Gastroesophageal sphincter (tissue), 3 donors: ENCODE measurements around the gene ZDHHC15.

Experiments
- CTCF ChIP-seq, 4 experiments: fragments of 200-600 bp in 2 of 4; fragments of 450-650 bp in 2 of 4; sonication (generic) in 1 of 4; IDR thresholded peaks; one replicate each; pipeline ENCODE4 v1.5.1; 2017 to 2019; ENCODE audit warnings: antibody characterized with exemption in 4 of 4, mild to moderate bottlenecking in 2 of 4, moderate library complexity in 2 of 4
- EP300 ChIP-seq: sonication (generic); formaldehyde crosslinking; IDR thresholded peaks from one replicate; pipeline ENCODE4 v1.6.1; 2017; ENCODE audit warnings: antibody characterized with exemption, mild to moderate bottlenecking
- POLR2A ChIP-seq, 2 donors: fragments of 450-650 bp; IDR thresholded peaks; one replicate each; pipeline ENCODE4 v1.6.1; 2017; ENCODE audit warnings: antibody characterized with exemption in 2 of 2, mild to moderate bottlenecking in 2 of 2, moderate library complexity in 1 of 2
- POLR2AphosphoS5 ChIP-seq: sonication (generic); formaldehyde crosslinking; IDR thresholded peaks from one replicate; pipeline ENCODE4 v1.6.1; 2017; ENCODE audit warnings: antibody characterized with exemption

GRCh38 chrX:75365243-75365975, 157.4 kb downstream of the ZDHHC15 start:
- TF ChIP-seq CTCF (IDR thresholded peaks at IDR 0.05), result no peak
- no peak for TF ChIP-seq POLR2A (IDR thresholded peaks at IDR 0.05)
- TF ChIP-seq POLR2AphosphoS5, result no peak
- no peak for TF ChIP-seq EP300
